HG03565 (cell line): Measurements from ENCODE around the gene MYH11.
"Not testable (repeated sequence)": the region's sequence is repeated elsewhere in the genome, so short reads cannot be mapped to it uniquely, and the experiment has no call there.

Experiments
- ATAC-seq: cut with Tn5 transposase; IDR thresholded peaks from one replicate; pipeline ENCODE4 v1.9.1; 2021; ENCODE audit warnings: mild to moderate bottlenecking, moderate library complexity; ENCODE audit not compliant: unreplicated experiment

The MYH11 gene

DNA sequence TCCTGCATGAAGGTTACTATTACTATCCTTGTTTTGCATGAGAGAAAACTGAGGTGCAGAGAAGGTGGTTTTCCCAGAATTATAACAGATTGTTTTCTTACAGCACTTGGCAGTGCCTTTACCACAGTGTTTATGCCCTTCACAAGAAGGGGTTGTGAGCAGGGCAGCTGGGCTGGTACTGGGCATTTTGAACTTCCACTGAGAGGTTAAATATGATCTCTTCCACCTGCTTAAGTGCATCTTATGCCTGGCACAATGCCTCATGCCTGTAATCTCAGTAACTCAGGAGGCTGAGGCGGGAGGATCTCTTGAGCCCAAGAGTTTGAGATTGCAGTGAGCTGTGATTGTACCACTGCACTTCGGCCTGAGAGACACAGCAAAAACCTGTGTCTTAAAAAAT, 170.5 kb downstream of the MYH11 start:
- no peak for ATAC-seq

DNA sequence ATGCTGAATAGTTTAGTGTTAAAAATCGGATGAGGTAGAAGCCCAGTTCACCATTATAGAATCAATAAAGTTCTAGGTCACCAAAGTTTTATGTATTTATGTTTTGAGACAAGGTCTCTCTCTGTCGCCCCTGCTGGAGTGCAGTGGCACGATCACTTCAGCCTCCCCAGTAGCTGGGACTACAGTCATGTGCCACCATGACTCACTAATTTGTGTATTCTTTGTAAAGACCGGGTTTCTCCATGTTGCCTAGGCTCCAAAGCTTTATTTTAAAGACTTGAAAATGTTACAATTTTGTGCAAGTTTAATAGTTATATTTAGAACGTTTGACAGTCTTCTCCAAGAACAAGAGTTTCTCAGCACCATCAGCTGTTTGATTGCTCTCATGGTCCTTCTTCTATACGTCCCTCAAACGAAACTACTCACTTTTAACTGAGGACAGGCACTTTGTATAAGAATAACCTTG, 174.7 kb downstream of the MYH11 start:
- ATAC-seq: no peak

DNA sequence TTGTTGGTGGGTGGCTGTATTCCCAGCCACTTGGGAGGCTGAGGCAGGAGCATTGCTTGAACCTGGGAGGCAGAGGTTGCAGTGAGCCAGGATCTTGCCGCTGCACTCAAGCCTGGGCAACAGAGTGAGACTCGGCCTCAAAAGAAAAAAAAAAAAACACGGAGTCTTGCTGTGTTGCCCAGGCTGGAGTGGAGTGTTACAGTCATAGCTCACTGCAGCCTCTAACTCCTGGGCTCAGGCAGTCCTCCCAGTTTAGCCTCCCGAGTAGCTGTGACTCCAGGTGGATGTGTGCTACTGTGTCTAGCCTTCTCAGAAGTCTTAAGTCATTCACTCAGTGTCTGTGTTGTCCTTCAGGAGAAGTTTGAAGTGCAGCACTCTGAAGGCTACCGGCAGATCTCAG, 179.4 kb downstream of the MYH11 start:
- no peak for ATAC-seq

DNA sequence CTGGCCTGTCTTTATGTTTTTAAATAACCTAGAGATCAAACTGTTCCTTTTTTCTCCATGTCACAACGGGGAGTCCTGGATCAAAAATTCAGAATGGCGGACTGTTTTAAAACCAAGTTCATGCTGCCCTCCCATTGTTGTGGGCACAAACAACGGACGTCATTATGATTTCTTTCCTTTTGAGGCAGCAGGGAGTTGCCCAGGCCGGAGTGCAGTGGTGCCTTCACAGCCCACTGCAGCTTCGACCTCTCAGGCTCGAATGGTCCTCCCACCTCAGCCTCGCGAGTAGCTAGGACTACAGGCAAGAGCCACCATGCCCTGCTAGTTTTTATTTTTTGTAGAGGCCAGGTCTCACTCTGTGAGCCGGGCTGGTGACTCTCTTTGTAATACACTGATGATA, 180.3 kb downstream of the MYH11 start:
- ATAC-seq: no peak

DNA sequence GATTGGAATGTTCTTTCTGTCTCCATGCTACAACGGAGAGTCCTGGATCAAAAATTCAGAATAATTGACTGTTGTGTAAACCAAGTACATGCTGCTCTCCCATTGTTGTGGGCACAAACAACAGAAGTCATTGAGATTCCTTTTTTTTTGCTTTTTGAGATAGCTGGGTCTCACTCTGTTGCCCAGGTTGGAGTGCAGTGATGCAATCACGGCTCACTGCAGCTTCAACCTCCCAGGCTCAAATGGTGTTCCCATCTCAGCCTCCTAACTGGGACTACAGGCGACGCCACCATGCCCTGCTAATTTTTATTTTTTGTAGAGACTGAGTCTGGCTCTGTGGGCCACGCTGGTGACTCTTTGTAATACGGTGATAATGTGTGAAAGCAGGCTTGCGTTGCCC, 182.3 kb downstream of the MYH11 start:
- ATAC-seq: no peak

DNA sequence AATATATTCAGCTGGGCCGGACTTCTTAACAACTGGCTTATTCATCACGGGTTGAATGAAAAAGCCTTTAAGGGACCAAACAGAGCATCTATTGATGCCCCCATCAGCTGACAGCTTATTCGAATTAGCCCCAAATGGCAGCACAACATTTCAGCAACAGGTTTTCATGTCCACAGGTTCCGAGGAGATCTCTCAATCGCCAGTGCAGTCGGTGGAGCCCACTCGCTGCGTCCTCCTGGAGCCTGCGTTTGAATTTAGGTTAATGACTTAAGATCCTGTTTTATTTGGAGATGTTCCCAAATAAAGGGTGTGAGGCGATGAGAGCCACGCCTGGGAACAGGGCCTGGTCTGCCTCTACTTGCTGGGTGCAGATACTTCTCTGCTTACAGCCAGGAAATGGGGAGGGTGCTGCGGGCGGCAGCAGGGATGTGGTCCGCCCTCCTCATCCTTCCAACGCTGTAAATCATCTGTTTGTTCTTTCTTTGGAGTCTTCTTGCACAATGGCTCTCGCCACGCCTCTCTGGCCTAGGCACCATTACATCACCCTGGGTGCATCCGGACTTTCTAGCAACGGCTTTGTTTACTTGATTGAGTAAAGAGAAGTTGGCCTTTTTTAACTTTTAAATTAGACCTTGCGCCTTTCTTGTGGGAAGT, 184.2 kb downstream of the MYH11 start:
- no peak for ATAC-seq

DNA sequence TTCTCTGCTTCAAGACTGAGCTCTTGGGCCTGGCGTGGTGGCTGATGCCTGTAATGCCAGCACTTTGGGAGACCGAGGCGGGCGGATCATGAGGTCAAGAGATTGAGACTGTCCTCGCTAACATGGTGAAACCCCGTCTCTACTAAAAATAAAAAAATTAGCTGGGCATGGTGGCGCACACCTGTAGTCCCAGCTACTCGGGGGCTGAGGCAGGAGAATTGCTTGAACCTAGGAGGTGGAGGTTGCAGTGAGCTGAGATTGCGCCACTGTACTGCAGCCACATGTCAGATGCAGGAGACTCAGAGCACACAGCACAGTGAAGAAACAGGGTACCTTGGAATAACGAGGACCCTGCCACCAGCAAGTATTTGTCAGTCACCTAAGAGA, 184.7 kb downstream of the MYH11 start:
- not testable (repeated sequence) for ATAC-seq

DNA sequence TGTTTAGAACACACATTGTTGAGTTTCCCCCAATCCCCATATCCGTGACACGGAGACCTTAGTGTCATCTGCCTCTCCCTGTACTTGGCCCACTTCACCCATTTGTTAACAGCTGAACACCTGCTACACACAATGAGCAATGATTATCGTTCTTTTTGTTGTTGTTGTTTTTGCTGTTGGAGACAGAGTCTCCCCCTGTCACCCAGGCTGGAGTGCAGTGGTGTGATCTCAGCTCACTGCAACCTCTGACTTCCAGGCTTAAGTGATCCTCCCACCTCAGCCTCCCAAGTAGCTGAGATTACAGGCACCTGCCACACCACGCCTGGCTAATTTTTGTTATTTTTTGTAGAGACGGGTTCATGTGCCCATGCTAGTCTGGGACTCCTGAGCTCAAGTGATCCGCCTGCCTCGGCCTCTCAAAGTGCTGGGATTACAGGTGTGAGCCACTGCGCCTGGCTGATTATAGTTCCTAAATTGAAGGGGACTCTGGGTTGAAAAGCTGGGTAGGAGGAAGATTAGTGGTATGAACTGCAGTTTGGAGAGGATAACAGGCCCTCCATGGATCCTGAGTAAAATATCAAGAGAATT, 185.2 kb downstream of the MYH11 start:
- ATAC-seq: no peak

DNA sequence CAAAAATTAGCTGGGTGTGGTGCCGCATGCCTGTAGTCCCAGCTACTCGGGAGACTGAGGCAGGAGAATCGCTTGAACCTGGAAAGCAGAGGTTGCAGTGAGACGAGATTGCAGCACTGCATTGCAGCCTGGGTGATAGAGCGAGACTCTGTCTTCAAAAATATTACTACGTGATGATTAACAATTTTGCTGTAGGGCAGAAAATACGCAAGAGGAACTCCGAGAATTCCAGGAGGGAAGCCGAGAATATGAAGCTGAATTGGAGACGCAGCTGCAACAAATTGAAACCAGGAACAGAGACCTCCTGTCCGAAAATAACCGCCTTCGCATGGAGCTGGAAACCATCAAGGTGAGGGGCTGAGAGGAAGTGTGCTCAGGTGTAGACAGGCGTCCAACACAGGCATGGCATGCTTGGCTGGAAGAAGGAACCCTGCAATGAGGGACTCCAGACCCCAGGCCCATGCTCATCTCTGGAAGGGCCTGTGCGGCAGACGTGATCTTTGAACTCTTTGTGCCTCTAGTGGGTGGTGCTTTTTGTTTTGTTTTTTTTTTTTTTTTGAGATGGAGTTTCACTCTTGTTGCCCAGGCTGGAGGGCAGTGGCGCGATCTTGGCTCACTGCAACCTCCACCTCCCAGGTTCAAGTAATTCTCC, 189.6 kb downstream of the MYH11 start:
- ATAC-seq: no peak

DNA sequence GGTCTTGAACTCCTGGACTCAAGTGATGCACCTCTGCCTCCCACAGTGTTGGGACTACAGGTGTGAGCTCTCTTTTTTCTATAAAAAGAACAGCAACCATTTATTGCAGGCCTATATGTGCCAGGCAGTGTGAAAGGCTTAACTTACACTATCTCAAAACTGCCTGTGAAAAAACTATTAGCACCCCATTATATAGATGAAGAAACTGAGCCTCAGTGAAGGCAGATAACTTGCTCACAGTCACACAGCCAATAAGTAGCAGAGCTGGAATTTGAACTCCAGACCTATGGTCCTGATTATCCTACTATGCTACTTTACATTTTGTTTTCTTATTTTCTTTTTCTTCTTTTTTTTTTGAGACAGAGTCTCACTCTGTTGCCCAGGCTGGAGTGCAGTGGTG, 191.7 kb downstream of the MYH11 start:
- ATAC-seq: no peak

DNA sequence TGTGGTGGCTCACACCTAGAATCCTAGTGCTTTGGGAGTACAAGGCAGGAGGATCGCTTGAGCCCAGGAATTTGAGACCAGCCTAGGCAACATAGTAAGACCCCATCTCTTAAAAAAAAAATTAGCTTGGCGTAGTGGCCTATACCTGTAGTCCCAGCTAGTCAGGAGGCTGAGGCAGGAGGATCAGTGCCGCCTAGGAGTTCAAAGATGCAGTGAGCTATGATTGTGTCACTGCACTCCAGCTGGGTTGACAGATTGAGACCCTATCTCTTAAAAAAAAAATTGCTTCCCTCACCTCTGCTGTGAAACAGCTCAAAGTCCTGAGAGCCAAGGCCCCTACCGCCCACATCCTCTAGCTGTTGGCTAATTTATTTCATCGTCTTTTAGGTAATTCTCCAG, 196.6 kb downstream of the MYH11 start:
- no peak for ATAC-seq

DNA sequence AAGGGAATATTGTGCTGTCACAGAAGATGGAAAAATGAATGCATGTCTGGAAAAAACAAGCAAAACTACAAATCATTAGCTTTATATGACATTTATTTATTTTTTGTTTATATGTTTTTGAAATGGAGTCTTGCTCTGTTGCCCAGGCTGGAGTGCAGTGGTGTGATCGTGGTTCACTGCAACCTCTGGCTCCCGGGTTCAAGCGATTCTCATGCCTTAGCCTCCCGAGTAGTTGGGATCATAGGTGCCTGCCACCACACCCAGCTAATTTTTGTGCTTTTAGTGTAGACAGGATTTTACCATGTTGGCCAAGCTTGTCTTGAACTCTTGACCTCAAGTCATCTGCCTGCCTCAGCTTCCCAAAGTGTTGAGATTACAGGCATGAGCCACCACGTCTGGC, 198.3 kb downstream of the MYH11 start:
- ATAC-seq: no peak

DNA sequence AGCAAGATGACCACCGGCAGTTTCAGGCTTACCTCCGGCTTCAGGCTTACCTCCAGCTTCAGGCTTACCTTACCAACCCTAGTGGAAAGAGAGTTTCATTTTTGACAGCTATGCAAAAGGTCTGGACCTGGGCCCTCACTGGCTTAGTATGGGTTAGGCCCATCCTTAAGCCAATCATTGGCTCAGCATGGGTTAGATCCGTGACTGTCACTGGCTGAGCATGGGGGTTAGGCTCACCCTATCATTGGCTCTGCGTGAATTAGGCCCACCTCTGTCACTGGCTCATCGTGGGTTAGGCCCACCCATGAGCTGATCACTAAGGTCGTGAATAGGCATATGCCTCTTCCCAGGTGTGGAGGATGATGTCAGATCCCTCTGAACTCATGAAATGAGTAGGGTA, 198.7 kb downstream of the MYH11 start:
- no peak for ATAC-seq

DNA sequence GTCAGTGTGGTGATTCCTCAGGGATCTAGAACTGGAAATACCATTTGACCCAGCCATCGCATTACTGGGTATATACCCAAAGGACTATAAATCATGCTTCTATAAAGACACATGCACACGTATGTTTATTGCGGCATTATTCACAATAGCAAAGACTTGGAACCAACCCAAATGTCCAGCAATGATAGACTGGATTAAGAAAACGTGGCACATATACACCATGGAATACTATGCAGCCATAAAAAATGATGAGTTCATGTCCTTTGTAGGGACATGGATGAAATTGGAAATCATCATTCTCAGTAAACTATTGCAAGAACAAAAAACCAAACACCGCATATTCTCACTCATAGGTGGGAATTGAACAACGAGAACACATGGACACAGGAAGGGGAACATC, 201.3 kb downstream of the MYH11 start:
- ATAC-seq: not testable (repeated sequence)

DNA sequence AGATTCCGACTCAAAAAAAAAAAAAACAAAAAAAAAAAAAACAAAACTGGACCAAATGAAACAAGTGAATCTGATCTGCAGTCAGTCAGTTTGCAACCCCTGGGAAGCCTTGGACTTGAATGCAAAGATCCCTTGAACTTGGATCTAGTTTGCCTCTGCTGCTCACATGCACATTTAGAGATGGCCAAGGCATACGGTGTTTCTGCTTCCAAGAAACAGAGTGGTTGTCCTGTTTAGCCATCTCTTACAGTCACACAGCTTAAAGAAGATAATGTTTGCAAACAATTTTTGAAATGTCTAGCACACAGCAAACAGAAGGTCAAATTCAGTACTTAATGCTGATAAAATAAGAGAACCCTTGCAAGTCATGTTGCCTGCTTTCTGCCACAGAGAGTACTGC, 202.2 kb downstream of the MYH11 start:
- no peak for ATAC-seq

DNA sequence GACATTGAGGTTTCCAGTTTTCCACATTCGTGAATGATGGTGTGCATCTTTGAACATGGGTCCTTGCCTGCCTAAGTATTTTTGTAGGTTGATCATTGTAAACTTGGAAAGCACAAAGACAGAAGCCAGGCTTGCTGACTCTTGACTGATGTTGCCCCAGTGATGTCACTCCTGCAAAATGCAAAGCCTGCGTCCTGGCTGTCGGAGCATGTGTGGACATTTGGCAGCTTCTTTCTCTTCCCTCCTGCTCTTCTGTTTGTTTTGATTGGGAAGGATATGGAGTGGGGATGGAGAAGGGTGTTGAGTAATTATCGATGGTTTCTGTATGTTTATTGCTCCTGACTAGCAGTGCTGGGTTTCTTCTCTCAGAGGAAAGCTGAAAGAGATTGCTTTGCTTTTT, 203.6 kb downstream of the MYH11 start:
- no peak for ATAC-seq
